ENCODE measurements around the gene ARHGAP23.
"Not testable (repeated sequence)": the region's sequence is repeated elsewhere in the genome, so short reads cannot be mapped to it uniquely, and the experiment has no call there.

ARHGAP23 gene

GRCh38 chr17:38463451-38463858 is 35.2 kb downstream of the ARHGAP23 start:
- no peak for DNase-seq

- peak in 1 of 2 experiments; percentile 27 for DNase-seq
Observed at GRCh38 chr17:38464251-38464722, 36.0 kb downstream of the ARHGAP23 start.

DNA sequence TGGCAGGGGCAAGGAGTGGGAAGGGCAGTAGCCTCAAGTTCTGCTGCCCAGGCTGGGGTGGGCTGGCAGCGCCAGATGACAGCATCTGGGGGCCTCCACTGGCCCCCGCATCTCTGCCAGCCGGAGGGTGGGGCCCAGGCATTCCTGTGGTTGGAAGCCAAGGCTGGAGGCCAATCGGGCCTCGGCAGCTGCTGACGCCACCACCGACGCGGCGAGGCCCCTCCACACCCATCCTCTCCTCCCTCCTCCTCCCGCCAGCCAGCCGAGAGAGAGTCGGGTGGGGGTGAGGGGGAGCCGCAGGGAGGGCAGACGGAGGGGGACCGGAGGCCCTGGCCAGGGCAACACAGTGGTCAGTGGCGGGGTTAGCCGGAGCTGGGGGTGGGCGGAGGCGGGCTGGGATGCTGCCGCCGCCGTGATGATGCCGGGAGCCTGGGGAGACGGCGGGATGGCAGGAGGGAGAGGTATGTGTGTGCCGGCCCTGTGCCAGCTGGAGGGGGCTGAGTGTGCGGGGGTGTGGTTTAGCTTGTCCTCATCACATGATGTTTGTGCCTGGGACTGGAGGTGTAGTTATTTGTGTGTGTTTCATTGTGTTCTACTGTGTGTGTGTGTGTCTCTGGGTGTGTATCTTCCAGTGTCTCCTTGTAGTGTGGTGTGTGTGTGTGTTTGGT is 36.6 kb downstream of the ARHGAP23 start:
- DNase-seq, result peak in 1 of 2 experiments; percentile 44

- DNase-seq, result peak in 1 of 2 experiments; percentile 24
Observed at GRCh38 chr17:38465391-38466345, 37.4 kb downstream of the ARHGAP23 start.

DNA sequence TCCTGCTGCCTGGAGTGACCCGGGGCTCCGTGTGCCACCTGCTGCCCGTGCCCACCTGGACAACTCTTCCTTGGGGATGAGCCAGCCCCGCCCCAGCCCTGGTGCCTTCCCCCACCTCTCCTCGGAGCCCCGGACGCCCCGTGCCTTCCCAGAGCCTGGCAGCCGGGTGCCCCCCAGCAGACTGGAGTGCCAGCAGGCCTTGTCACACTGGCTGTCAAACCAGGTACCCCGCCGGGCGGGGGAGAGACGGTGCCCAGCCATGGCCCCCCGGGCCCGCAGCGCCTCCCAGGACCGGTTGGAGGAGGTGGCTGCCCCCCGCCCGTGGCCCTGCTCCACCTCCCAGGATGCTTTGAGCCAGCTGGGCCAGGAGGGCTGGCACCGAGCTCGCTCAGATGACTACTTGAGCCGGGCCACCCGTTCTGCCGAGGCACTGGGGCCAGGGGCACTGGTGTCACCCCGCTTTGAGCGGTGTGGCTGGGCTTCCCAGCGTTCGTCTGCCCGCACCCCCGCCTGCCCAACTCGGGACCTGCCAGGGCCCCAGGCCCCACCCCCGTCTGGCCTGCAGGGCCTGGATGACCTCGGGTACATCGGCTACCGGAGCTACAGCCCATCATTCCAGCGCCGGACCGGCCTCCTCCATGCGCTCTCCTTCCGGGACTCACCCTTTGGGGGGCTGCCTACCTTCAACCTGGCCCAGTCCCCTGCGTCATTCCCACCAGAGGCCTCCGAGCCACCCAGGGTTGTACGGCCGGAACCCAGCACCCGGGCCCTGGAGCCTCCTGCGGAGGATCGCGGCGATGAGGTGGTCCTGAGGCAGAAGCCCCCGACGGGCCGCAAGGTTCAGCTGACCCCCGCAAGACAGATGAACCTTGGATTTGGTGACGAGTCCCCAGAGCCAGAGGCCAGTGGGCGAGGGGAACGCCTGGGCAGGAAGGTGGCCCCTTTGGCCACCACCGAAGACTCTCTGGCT is 38.4 kb downstream of the ARHGAP23 start:
- DNase-seq, result no peak

GRCh38 chr17:38467491-38467890 is 39.2 kb downstream of the ARHGAP23 start:
- DNase-seq, result no peak

GRCh38 chr17:38469875-38470274 is 41.6 kb downstream of the ARHGAP23 start:
- DNase-seq, result no peak

- DNase-seq, result not testable (repeated sequence)
Observed at GRCh38 chr17:38471253-38471652, 43.0 kb downstream of the ARHGAP23 start.

GRCh38 chr17:38474666-38475065 is 46.4 kb downstream of the ARHGAP23 start:
- DNase-seq, result peak in 1 of 2 experiments; percentile 39

GRCh38 chr17:38476549-38476948 is 48.3 kb downstream of the ARHGAP23 start:
- DNase-seq, result no peak

GRCh38 chr17:38477417-38477816 is 49.2 kb downstream of the ARHGAP23 start:
- DNase-seq, result not testable (repeated sequence)

DNA sequence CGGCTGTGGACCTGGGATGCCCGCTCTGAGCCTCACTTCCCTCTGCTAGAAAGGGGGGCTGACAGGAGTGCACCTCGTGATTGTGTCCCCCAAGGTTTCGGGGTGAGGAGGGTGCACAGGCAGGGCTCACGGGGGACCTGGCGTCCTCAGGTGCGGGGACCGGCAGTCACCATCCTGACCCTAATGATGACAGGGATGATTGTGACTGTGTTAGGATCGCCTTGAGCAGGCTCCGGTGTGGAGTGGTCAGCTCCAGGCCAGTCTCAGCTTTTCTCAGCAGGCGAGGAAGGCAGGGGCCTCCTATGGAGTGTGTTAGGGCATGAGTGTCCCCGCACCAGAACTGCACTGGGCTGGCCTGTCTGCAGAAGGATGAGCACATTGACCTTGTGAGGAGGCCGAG is 49.7 kb downstream of the ARHGAP23 start:
- not testable (repeated sequence) for DNase-seq

- DNase-seq, result not testable (repeated sequence)
Observed at GRCh38 chr17:38478667-38479066, 50.4 kb downstream of the ARHGAP23 start.

GRCh38 chr17:38482039-38482699 is 53.9 kb downstream of the ARHGAP23 start:
- not testable (repeated sequence) for DNase-seq

GRCh38 chr17:38482700-38483043 is 54.4 kb downstream of the ARHGAP23 start:
- not testable (repeated sequence) for DNase-seq

DNA sequence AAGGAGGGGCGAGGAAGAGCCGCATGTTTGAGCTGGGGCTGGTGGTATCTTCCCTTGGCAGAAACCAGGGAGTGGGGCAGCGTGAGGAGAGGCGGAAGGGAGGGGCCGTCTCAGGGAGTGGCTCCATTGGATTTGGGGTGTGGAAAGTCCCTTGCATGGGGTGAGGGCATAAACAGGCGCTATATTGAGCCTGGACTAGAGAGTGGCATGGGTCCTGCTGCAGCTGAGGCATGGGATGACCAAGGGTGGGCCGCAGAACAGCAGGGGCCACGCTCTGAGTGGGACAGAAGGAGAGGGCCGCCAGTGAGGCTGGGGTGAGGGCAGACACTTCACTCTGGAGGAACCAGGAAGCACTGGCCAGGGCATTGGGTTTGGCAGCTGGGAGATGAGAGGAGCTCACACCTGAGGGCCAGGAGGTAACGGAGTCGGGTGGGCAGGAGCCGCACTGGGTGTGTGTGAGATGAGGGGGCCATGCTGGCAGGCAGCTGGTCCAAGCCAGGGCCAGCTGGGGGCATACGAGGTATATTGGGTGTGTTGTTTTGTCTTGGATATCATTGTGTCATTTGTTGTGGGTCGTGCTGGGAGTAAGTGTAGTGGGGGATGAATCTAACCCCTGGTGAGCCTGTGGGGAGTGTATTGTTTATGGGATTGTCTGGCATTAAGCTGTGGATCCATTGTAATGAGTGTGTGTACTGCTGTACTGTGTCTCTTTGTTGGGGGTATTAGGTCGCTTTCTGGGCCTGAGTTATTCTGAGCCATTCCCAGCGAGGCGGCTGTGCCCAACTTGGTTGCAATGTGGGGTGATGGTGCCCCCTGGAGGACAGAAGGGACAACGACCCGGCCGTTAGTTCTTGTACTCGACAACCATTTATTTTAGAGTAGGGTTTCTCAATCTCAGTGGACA is 56.2 kb downstream of the ARHGAP23 start:
- DNase-seq, result peak; percentile 53 to 76

DNA sequence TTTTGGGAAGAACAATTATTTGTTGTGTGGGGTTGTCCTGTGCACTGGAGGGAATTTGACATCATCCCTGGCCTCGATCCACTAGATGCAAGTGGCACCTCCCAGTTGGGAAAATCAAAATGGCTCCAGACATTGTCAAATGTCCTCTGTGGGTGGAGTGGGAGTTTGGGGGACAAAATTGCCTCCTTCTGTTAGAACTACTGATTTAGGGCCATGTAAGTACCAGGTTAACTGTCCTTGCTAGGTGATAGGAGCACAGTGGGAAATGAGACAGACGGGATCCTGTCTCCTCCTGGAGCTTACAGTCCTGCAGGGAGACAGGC is 56.8 kb downstream of the ARHGAP23 start:
- no peak for DNase-seq

DNA sequence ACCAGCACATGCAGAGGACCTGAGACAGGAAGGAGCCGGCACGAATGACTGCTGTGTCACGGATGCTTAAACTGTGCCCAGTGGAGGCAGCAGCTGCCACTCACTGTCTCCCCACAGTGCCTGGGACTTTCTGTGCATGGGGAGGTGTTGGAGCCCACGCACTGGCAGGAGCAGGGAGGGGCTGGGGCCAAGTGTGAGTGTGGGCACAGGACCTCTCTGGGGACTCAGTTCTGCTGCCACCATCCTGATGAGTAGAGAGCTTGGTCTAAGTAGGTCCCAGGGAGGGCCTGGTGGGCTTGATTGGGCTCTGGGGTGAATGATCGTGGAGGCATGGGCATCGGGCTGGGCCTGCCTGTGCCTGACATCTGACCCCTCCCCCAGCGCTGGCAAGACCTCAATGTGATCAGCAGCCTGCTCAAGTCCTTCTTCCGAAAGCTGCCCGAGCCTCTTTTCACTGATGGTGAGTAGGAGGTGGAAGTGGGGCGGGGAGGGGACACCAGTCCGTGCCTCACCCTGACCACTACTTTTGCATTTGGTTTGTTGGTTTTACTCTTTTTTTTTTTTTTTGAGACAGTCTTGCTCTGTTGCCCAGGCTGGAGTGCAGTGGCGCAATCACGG is 57.5 kb downstream of the ARHGAP23 start:
- DNase-seq, result not testable (repeated sequence)

- DNase-seq, result not testable (repeated sequence)
Observed at GRCh38 chr17:38489774-38490173, 61.5 kb downstream of the ARHGAP23 start.

- DNase-seq, result not testable (repeated sequence)
Observed at GRCh38 chr17:38491346-38492066, 63.2 kb downstream of the ARHGAP23 start.
